Activated CD8-positive, alpha-beta memory T cell treated with anti-CD3 and anti-CD28 coated beads, Interleukin-2, amount 50 U/mL, for 48 hours (primary cell): ENCODE data around the gene GLE1.

Source experiments
- DNase-seq: peaks from one replicate; pipeline ENCODE4 v3.0.0-alpha.2; 2020

The GLE1 gene

GRCh38 chr9:128504485-128505413 lies at the start of gene GLE1:
TSS of gene GLE1 (plus strand) at chr9:128504719. CDS start at chr9:128504806, 87 bp downstream.
- DNase-seq = peak; percentile 99

GRCh38 chr9:128454991-128455390 lies 49.5 kb upstream of the GLE1 start:
- DNase-seq = no peak

GRCh38 chr9:128455849-128456612 lies 48.5 kb upstream of the GLE1 start, which contains the start of gene ODF2:
TSS of gene ODF2 (plus strand) at chr9:128456006. CDS start at chr9:128456092, 86 bp downstream.
- DNase-seq = peak; percentile 98

GRCh38 chr9:128456613-128457061 lies 47.9 kb upstream of the GLE1 start:
- DNase-seq = peak; percentile 82

GRCh38 chr9:128457207-128457606 lies 47.3 kb upstream of the GLE1 start:
- DNase-seq = no peak

GRCh38 chr9:128459011-128459410 lies 45.5 kb upstream of the GLE1 start:
- DNase-seq = no peak

- DNase-seq = no peak
Observed at GRCh38 chr9:128469070-128469469, 35.4 kb upstream of the GLE1 start.

GRCh38 chr9:128470560-128470959 lies 34.0 kb upstream of the GLE1 start:
- DNase-seq = no peak

GRCh38 chr9:128473104-128473503 lies 31.4 kb upstream of the GLE1 start:
- no peak for DNase-seq

GRCh38 chr9:128475867-128476266 lies 28.7 kb upstream of the GLE1 start:
- no peak for DNase-seq

GRCh38 chr9:128479262-128479661 lies 25.3 kb upstream of the GLE1 start:
- no peak for DNase-seq

GRCh38 chr9:128481561-128481960 lies 23.0 kb upstream of the GLE1 start:
- DNase-seq = no peak

GRCh38 chr9:128482186-128482585 lies 22.3 kb upstream of the GLE1 start:
- DNase-seq = no peak

- DNase-seq = no peak
Observed at GRCh38 chr9:128484686-128485413, 19.7 kb upstream of the GLE1 start.

GRCh38 chr9:128485414-128485855 lies 19.1 kb upstream of the GLE1 start:
- DNase-seq = no peak

GRCh38 chr9:128486201-128486600 lies 18.3 kb upstream of the GLE1 start:
- DNase-seq = no peak

GRCh38 chr9:128493424-128493823 lies 11.1 kb upstream of the GLE1 start:
- no peak for DNase-seq

GRCh38 chr9:128494108-128494745 lies 10.3 kb upstream of the GLE1 start:
- no peak for DNase-seq

- DNase-seq = no peak
Observed at GRCh38 chr9:128494746-128495129, 9.8 kb upstream of the GLE1 start.

GRCh38 chr9:128495296-128495695 lies 9.2 kb upstream of the GLE1 start:
- no peak for DNase-seq

- no peak for DNase-seq
Observed at GRCh38 chr9:128495804-128496417, 8.6 kb upstream of the GLE1 start.
